HG03108 (cell line): Measurements from ENCODE around the gene ACAT1.
"Not testable (repeated sequence)": the region's sequence is repeated elsewhere in the genome, so short reads cannot be mapped to it uniquely, and the experiment has no call there.

ENCODE experiments used
- ATAC-seq: cut with Tn5 transposase; IDR thresholded peaks from one replicate; pipeline ENCODE4 v1.9.1; 2021; ENCODE audit warnings: moderate library complexity; ENCODE audit not compliant: unreplicated experiment

ACAT1 gene

DNA sequence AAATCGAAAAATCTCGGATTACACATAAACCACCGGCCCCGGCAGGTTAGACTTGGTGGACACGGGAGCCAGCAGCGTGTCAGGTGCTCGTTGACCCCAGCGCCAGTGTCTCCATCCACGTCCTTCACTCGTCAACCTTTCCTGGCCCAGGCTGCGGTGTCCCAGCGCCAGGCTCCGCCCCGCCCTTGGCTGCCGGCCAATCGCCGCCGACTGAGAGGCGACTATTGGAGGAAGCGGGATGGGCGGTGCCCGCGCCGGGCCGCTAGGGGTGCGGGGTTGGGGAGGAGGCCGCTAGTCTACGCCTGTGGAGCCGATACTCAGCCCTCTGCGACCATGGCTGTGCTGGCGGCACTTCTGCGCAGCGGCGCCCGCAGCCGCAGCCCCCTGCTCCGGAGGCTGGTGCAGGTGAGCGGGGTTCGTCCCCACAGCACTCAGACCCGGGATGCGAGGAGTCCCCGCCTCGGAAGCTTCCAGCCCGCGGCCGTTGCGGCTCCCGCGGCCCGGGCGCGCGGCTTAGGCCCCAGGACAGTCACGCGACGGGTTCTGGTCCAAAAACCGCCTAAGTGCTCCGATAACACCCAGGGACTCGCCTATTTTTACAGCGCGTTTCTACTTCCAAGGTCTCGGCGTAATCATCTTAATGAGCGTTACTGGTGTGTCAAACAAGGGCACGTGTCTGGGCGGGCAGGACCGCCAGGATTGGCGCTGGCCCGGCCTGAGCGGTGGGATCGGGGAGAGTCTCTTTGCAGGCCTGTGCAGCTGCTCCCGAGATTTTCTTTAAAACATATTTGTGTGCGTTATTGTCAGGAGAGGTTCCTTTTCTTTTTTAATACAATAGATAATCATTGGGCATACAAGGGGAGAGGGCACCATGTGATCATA lies at the start of gene ACAT1:
ACAT1 (plus strand) TSS at position 294 of the 882 bp plus-strand sequence; CDS start at position 334, 40 bp downstream.
- ATAC-seq: peak; percentile 98

DNA sequence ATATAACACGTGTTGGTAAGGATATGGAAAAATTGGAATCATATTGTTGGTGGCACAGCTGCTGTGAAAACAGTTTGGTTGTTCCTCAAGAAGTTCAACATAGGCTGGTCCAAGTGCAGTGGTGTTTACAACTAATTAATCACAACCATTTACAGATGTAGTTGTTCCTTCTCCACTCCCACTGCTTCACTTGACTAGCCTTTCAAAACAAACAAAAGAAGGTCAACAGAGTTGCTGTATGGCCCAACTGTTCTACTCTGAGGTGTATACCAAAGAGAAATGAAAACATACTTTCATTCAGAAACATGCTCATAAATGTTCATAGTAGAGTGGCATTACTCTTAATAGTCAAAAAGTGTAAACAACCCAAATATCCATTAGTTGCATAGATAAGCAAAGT lies 36.6 kb upstream of the ACAT1 start:
- ATAC-seq: no peak

GRCh38 chr11:108085672-108086071 lies 35.7 kb upstream of the ACAT1 start:
- ATAC-seq: no peak

GRCh38 chr11:108092134-108092533 lies 29.2 kb upstream of the ACAT1 start:
- no peak for ATAC-seq

DNA sequence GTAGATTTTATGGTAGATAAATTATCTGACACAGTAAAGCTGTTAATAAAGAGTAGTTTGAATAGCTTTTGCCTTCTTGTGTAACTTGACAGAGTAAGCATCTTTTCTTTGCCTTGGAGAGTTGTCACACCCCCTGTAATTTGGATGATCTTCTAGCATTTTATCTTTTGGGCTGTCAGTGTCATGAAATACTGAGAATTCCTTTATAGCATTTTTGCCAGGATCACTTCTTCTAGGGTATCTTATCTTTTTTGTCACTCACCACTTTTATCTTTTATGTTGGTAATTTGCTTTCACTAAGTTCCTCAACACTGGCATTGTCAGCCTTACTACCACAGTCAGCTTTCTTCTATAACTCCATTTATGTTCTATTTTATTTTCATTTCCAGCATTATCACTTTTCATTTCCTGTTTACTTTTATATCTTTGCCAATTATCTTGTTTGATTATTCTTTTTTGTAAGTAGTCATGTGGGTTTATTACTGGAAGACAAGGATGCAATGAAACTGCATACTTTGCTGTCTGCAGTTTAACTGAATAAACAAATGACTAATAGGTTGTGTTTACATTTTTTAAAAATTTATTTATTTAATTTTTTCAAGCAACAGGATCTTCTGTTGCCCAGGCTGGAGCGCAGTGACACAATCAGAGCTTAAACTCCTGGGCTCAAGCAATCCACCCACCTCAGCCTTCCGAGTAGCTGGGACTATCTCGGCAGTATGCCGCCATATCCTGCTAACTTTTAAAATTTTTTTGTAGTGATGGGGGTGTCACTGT lies 28.1 kb upstream of the ACAT1 start:
- ATAC-seq: no peak

- no peak for ATAC-seq
Observed at GRCh38 chr11:108097179-108097578, 24.2 kb upstream of the ACAT1 start.

DNA sequence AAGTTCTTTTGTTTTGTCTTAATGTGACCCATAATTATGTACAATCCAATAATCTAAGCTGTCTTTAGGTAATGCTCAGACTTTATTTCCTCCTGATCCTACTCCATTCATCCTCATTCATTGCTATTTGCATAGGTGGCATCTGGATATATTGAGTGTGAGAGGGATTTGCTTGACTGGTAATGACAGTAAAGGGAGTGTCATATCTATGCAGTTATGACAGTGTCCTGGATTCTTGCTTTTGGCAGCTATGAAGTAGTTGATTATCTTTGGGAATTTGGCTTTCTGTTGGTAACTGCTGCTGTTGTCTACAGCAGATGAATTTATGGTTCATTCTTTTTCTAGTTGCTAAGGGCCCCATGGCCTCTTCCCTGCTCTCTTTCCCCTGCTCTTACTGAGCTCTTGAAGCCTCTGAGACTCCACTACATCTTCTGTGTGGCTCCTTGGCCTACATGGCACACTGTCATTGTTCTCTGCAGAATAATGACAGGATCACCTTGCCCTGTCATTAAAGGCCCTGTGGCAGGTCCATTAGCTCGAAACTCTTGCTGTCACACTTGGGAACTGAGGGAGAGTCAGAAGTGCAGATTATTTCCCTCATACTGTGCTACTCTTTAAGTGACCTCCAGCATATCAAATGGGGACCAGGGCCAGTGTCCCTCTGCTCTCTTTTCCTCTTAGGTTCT lies 20.1 kb upstream of the ACAT1 start:
- no peak for ATAC-seq

- ATAC-seq: no peak
Observed at GRCh38 chr11:108111126-108111525, 10.2 kb upstream of the ACAT1 start.

DNA sequence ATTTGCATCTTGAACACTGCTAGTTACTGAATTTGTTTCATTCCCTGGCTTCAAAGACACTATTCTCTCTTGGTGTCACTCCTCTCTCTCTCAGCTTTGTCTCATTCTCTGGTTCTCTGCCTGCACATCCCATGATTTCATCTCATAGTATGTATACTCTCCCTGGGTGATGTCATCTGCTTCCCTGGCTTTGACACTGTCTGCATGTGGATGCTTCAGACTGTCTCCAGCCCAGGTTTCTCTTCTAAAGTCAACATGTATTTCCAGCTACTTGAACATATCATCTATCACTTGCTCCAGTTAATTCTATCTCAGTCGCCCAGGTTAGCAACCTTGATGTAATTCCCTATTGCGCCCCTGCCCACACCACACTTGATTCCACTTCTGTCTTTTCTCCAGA lies 9.3 kb upstream of the ACAT1 start:
- ATAC-seq: no peak

DNA sequence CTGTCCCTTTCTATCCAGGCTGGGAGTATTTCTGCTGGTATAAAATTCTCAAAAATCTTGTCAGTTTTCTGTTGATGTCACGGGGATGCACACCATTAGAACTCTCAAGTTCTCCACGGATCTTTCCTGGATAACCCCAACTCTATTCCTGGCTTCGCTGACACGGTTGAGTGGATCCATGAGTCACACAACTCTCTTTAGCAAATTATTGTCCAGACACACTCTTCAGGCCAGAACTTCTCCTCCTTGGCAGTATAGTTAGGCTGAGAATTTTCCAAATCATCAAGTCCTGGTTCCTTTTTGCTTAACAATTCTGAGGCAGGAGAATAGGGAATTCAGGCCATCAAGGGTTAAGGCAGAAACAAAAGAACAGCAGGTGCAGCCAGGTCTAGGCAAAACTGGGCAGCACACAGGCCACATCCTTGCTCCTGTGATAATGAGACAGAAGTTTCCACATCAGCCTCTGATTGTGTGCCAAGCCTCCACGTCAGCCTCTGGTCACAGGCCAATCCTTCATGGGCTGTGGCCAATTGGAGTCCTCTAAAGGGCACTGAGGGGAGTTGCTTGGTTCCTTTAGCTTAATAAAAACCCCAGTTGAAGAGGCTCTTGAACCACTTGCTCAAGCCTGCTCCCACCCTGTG lies 5.7 kb upstream of the ACAT1 start:
- no peak for ATAC-seq

- no peak for ATAC-seq
Observed at GRCh38 chr11:108117746-108118371, 3.5 kb upstream of the ACAT1 start.

- not testable (repeated sequence) for ATAC-seq
Observed at GRCh38 chr11:108120936-108121273, 462 bp upstream of the ACAT1 start.

- ATAC-seq: no peak
Observed at GRCh38 chr11:108122166-108122628, 830 bp downstream of the ACAT1 start.

DNA sequence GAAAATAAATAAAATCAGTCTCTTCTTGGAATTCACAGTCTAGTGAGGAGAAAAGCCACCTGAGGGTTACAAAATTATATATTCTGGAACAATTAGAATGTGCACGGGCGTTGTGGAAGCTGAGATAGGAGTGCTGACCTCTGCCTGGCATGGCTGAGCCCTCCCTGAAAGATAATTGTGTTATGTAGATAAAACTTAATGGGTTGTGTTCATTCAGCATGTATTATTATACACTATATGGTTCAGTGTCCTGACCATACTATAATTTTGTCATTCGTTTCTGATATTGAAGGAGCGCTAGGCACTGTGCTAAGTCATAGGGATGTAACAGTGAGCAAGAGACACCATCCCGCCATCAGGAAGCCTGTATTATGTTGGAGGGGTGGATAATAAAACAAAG lies 3.7 kb downstream of the ACAT1 start:
- ATAC-seq: no peak

- no peak for ATAC-seq
Observed at GRCh38 chr11:108128772-108129171, 7.4 kb downstream of the ACAT1 start.

GRCh38 chr11:108131993-108132392 lies 10.6 kb downstream of the ACAT1 start:
- ATAC-seq: no peak

GRCh38 chr11:108132993-108133538 lies 11.7 kb downstream of the ACAT1 start:
- ATAC-seq: not testable (repeated sequence)

DNA sequence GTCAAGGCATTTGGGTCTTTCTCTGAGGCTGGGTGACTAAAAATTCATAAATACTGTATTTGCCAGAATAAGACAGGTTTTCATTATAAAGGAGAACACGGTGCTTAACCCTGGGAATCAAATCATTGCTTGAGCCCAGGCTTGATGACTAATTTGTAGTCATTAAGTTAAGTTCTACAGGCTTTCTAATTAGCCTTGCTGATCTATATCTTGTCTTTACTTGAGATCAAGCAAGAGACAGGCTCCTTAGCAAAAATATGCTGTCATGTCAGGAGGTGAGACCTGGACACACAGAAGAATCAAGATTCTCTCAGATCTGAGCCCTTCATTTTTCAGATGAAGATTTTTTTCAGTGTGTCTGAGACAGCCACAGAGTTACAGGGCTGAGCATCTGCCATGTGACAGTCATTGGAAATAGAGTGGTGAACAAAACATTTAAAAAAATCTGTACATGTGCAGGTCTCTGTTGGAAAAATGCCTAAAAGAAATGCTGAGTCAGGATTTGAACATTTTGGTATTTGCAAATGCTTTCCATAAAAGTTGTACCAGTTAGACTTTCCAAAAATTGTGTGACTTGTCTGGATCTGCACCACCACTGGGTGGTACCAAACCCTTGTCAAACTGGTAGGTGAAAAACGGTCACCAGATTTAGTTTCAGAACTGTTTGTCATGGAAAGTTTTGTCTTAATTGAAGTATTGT lies 14.6 kb downstream of the ACAT1 start:
- ATAC-seq: peak; percentile 50

DNA sequence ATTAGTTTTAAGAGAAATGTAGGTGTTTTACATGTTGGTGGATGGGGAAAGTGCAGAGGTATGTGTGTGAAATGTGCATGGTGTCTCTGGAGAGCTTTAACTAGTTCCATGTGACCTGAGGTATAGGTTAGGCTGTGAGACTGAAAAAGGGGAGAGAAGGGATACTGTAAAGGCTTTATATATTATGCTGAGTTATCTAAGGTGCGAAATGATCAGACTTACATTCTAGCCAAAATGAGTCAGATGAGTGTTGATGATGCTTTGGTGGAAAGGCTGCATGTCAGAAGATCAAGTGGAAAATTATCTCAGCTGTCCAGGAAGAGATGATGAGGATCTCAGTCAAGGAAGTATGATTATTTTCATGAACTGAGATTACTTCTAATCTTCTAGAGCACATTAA lies 15.8 kb downstream of the ACAT1 start:
- ATAC-seq: no peak

- ATAC-seq: no peak
Observed at GRCh38 chr11:108142304-108142703, 20.9 kb downstream of the ACAT1 start.
